Tibial nerve (tissue), 4 donors: ENCODE data around the gene KHDRBS2. TPM values are rescaled to one million over a fixed set of nuclear protein-coding genes. Genes with fewer than 3 reads are reported as not detected.

Experiments used
- DNase-seq, 2 donors: peaks; one replicate each; pipeline ENCODE4 v3.0.0-alpha.2; 2019; ENCODE audit warnings: low spot score in 2 of 2
- H3K27ac ChIP-seq, 4 donors: fragments of 200-600 bp; sonication (generic) in 3 of 4; one replicate each; pipeline ENCODE4 v1.5.1; 2017 to 2019; ENCODE audit warnings: mild to moderate bottlenecking in 1 of 4
- H3K27me3 ChIP-seq, 2 donors: fragments of 200-600 bp; sonication (generic) in 1 of 2; one replicate each; pipeline versions ENCODE4 v1.5.1 to v1.6.0; 2017 to 2019
- H3K36me3 ChIP-seq, 3 donors: fragments of 200-600 bp; sonication (generic); one replicate each; pipeline ENCODE4 v1.5.1; 2018 to 2019
- H3K4me1 ChIP-seq, 4 donors: fragments of 200-600 bp; sonication (generic) in 3 of 4; one replicate each; pipeline ENCODE4 v1.5.1; 2017 to 2019
- H3K4me3 ChIP-seq, 4 donors: fragments of 200-600 bp; sonication (generic) in 3 of 4; one replicate each; pipeline ENCODE4 v1.5.1; 2017 to 2019; ENCODE audit warnings: mild to moderate bottlenecking in 1 of 4, moderate library complexity in 1 of 4
- H3K9me3 ChIP-seq, 4 donors: fragments of 200-600 bp; sonication (generic) in 3 of 4; one replicate each; pipeline ENCODE4 v1.5.1; 2017 to 2019
- EP300 ChIP-seq, 2 donors: sonication (generic); formaldehyde crosslinking; IDR thresholded peaks; one replicate each; pipeline ENCODE4 v1.6.1; 2017; ENCODE audit warnings: antibody characterized with exemption in 2 of 2, mild to moderate bottlenecking in 1 of 2
- POLR2A ChIP-seq, 2 donors: fragments of 450-650 bp; IDR thresholded peaks; one replicate each; pipeline ENCODE4 v1.6.1; 2017; ENCODE audit warnings: antibody characterized with exemption in 2 of 2, mild to moderate bottlenecking in 2 of 2, moderate library complexity in 2 of 2
- WGBS, 2 donors: methylation state at CpG; one replicate each; pipeline ENCODE4 v1.1.5; 2018; 5-methylcytosine and 5-hydroxymethylcytosine counted together
- total RNA-seq, 4 donors: library from RNA; depleted of rRNA; stranded (reverse); fragments of >200 nt; gene quantifications; one replicate each; pipeline ENCODE4 v1.1.0, GENCODE V29; 2016
- TF ChIP-seq, protein P1 (sequence below), 5 experiments: fragments of 200-600 bp in 3 of 5; fragments of 450-650 bp in 2 of 5; sonication (generic) in 3 of 5; IDR thresholded peaks; one replicate each; pipeline ENCODE4 v1.5.1; 2016 to 2019; ENCODE audit warnings: antibody characterized with exemption in 5 of 5, mild to moderate bottlenecking in 3 of 5, moderate library complexity in 2 of 5

KHDRBS2 gene
- total RNA-seq, 4 donors from 2014 or later, result 0.21 to 3.3 (median 0.22) TPM; not detected in 1

DNA sequence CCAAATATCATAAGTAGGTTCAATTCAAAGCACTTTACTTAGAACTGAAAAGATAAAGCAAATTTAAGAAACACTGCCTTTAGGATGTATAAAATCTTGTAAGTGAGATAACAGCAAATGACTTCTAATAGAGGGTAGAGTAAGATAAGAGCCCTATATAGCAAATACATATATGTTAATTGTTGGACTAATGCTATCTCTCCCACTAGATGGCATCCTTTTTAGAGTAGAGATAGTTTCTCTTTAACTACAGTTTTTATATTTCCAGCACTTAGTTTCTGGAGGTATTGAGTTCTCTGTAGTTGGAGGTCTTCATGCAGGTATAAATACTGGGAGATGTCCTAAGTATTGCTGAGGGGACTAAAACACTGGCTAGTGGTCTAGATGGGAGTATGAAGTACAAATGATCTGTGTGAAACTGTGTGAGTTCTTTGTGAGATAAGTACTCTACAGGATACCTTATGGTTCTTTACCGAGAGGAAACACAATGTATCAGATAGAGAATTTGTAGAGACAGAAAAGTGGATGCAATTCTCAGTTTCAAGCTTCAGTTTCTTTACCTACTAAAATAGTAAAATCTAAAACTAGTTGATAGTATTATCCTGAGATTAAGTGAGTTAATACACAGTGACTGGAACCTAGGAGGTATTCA, 399.3 kb downstream of the KHDRBS2 start:
- WGBS, 2 donors, result 55 to 65% methylated on average over 1 of the region's 1 CpG
- H3K9me3 ChIP-seq, result no peaks in the 10 kb centered on the region
- no peak for TF ChIP-seq POLR2A (IDR thresholded peaks at IDR 0.05)
- TF ChIP-seq, protein P1, sequence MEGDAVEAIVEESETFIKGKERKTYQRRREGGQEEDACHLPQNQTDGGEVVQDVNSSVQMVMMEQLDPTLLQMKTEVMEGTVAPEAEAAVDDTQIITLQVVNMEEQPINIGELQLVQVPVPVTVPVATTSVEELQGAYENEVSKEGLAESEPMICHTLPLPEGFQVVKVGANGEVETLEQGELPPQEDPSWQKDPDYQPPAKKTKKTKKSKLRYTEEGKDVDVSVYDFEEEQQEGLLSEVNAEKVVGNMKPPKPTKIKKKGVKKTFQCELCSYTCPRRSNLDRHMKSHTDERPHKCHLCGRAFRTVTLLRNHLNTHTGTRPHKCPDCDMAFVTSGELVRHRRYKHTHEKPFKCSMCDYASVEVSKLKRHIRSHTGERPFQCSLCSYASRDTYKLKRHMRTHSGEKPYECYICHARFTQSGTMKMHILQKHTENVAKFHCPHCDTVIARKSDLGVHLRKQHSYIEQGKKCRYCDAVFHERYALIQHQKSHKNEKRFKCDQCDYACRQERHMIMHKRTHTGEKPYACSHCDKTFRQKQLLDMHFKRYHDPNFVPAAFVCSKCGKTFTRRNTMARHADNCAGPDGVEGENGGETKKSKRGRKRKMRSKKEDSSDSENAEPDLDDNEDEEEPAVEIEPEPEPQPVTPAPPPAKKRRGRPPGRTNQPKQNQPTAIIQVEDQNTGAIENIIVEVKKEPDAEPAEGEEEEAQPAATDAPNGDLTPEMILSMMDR (IDR thresholded peaks at IDR 0.05), result no peak
- no peak for TF ChIP-seq EP300 (IDR thresholded peaks at IDR 0.05)

DNA sequence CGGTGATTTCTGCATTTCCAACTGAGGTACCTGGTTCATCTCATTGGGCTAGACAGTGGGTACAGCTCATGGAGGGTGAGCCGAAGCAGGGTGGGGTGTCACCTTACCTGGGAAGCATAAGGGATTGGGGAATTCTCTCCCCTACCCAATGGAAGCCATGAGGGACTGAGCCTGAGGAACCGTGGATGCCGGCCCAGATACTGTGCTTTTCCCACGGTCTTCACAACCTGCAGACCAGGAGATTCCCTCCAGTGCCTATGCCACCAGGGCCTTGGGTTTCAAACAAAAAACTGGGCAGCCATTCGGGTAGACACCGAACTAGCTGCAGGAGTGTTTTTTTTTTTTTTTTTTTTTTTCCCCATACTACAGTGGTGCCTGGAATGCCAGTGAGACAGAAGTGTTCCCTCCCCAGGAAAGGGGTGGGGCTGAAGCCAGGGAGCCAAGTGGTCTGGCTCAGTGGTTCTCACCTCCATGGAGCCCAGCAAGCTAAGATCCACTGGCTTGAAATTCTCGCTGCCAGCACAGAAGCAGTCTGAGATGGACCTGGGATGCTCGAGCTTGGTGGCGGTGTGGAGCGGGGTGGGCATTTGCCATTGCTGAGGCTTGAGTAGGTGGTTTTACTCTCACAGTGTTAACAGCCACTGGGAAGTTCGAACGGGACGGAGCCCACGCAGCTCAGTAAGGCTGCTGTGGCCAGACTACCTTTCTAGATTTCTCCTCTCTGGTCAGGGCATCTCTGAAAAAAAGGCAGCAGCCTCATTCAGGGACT, 416.2 kb downstream of the KHDRBS2 start:
- TF ChIP-seq EP300 (IDR thresholded peaks at IDR 0.05), result no peak
- no peaks in the 10 kb centered on the region for H3K4me1 ChIP-seq
- 92 to 93% methylated on average over 15 of the region's 15 CpGs for WGBS, 2 donors
- no peak overlapping the region for H3K4me3 ChIP-seq
- H3K27me3 ChIP-seq, result no peaks in the 10 kb centered on the region
- no peaks in the 10 kb centered on the region for H3K36me3 ChIP-seq
- no peak overlapping the region for H3K27ac ChIP-seq
- DNase-seq, result no peak
- peaks cover 0 to 10% (median 0%) of the 10 kb centered on the region in 4 donors for H3K9me3 ChIP-seq

More for the DNA sequence above, 399.3 kb downstream of the KHDRBS2 start:
- Histone ChIP-seq H3K4me1 (no peaks in the 10 kb centered on the region), H3K27me3 (no peaks in the 10 kb centered on the region), H3K4me3 (no peak overlapping the region), H3K36me3 (no peaks in the 10 kb centered on the region), H3K27ac (no peak overlapping the region)
- no peak for DNase-seq

DNA sequence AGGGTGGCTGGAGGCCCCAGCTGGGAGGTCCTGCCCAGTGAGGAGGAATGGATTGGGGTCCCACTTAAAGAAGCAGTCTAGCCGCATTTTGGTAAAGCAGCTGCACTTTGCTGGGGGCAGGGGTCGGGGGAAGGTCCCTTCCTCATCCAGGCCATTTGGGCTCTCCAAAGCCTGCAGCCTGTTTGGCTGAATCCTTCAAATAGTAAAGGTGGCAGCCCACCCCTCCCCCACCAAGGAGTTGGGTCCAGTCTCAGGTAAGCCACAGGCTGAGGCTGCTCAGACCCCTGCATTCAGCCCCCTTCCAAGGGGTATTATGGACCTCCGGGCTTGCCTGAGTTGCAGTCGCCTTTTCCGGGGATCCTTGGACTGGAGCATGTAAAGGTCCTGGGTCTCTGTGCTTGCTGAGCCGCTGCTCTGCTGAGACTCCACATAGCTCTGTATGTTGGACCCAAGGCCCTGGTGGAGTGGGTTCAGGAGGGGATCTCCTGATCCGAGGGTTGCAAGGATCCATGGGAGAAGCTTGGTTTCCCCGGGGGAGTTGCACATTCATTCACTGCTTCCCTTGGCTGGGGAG, 417.4 kb downstream of the KHDRBS2 start:
- Histone ChIP-seq H3K4me1 (no peaks in the 10 kb centered on the region), H3K9me3 (peaks cover 0 to 10% (median 0%) of the 10 kb centered on the region in 4 donors), H3K27me3 (no peaks in the 10 kb centered on the region), H3K36me3 (no peaks in the 10 kb centered on the region), H3K4me3 (no peak overlapping the region), H3K27ac (no peak overlapping the region)
- TF ChIP-seq, protein P1 (IDR thresholded peaks at IDR 0.05), result no peak
- TF ChIP-seq POLR2A (IDR thresholded peaks at IDR 0.05) (no peak), EP300 (IDR thresholded peaks at IDR 0.05) (no peak)
- DNase-seq, result no peak
- WGBS, 2 donors, result 90 to 92% methylated on average over 7 to 8 of the region's 8 CpGs

DNA sequence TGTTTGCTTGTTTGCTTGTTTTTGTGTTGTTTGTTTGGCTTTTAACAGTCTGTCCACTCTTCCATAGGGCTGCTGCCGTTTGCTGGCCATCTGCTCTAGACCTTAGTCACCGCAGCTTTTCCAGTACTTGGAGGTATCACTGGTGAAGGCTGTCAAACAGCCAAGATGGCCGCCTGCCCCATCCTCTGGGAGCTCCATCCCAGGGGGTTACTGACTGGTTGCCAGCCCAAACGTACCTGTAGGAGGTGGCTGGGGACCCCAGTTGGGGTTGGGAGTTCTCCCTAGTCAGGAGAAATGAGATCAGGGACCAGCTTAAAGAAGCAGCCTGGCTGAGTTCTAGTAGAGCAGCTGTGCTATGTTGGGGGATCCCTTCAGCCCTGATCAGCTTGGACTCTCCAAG, 418.4 kb downstream of the KHDRBS2 start:
- H3K36me3 ChIP-seq, result no peaks in the 10 kb centered on the region
- WGBS, 2 donors, result 76 to 83% methylated on average over 4 of the region's 4 CpGs
- no peak overlapping the region for H3K27ac ChIP-seq
- no peaks in the 10 kb centered on the region for H3K4me1 ChIP-seq
- peaks cover 0 to 10% (median 0%) of the 10 kb centered on the region in 4 donors for H3K9me3 ChIP-seq
- TF ChIP-seq, protein P1 (IDR thresholded peaks at IDR 0.05), result no peak
- TF ChIP-seq POLR2A (IDR thresholded peaks at IDR 0.05), result no peak
- TF ChIP-seq EP300 (IDR thresholded peaks at IDR 0.05), result no peak
- H3K27me3 ChIP-seq, result no peaks in the 10 kb centered on the region
- no peak overlapping the region for H3K4me3 ChIP-seq
- DNase-seq, result no peak

DNA sequence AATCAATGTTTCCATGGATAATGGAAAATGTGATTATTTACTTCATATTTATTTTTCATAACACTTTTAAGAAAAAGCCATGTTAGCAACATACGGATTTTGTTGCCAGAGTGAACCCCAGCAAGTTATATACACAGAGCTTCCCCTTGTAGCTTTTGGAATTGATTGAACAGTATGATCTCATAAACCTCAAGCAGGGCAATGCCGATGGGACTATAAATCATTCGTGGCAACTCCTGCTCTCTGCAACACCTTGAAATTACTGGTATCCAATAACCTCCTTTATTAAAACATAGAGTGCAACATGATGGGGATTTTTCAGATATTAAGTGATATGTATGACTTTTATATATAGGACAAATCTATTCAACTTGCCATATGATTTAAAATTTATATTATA, 428.5 kb downstream of the KHDRBS2 start:
- WGBS, 2 donors, result 80 to 81% methylated on average over 3 of the region's 3 CpGs
- Histone ChIP-seq H3K4me3 (no peak overlapping the region), H3K9me3 (peaks cover 0 to 4% (median 0%) of the 10 kb centered on the region in 4 donors)

More for the DNA sequence above, 428.5 kb downstream of the KHDRBS2 start:
- Histone ChIP-seq H3K4me1 (no peaks in the 10 kb centered on the region), H3K36me3 (no peaks in the 10 kb centered on the region), H3K27ac (no peak overlapping the region), H3K27me3 (no peaks in the 10 kb centered on the region)
- DNase-seq, result no peak
- TF ChIP-seq EP300 (IDR thresholded peaks at IDR 0.05), result no peak
- TF ChIP-seq, protein P1 (IDR thresholded peaks at IDR 0.05), result no peak
- no peak for TF ChIP-seq POLR2A (IDR thresholded peaks at IDR 0.05)
